Measurements from ENCODE around the gene WWTR1.

- TF ChIP-seq, protein P1, sequence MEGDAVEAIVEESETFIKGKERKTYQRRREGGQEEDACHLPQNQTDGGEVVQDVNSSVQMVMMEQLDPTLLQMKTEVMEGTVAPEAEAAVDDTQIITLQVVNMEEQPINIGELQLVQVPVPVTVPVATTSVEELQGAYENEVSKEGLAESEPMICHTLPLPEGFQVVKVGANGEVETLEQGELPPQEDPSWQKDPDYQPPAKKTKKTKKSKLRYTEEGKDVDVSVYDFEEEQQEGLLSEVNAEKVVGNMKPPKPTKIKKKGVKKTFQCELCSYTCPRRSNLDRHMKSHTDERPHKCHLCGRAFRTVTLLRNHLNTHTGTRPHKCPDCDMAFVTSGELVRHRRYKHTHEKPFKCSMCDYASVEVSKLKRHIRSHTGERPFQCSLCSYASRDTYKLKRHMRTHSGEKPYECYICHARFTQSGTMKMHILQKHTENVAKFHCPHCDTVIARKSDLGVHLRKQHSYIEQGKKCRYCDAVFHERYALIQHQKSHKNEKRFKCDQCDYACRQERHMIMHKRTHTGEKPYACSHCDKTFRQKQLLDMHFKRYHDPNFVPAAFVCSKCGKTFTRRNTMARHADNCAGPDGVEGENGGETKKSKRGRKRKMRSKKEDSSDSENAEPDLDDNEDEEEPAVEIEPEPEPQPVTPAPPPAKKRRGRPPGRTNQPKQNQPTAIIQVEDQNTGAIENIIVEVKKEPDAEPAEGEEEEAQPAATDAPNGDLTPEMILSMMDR (conservative IDR thresholded peaks at IDR 0.05; ENCODE audit: low read depth, low read length) = no peak
- TF ChIP-seq FOS (IDR thresholded peaks at IDR 0.05; ENCODE audit: low read depth, low read length) (no peak), RCOR1 (IDR thresholded peaks at IDR 0.05; ENCODE audit: insufficient replicate concordance, low read length) (no peak), CEBPB (IDR thresholded peaks at IDR 0.05; ENCODE audit: low read depth, low read length) (no peak), RAD21 (IDR thresholded peaks at IDR 0.05; ENCODE audit: low read length) (no peak), MAZ (IDR thresholded peaks at IDR 0.05; ENCODE audit: borderline replicate concordance, low read depth, low read length) (no peak), POLR2A (IDR thresholded peaks at IDR 0.05; ENCODE audit: low read depth, low read length) (no peak)
- TF ChIP-seq, protein P2, sequence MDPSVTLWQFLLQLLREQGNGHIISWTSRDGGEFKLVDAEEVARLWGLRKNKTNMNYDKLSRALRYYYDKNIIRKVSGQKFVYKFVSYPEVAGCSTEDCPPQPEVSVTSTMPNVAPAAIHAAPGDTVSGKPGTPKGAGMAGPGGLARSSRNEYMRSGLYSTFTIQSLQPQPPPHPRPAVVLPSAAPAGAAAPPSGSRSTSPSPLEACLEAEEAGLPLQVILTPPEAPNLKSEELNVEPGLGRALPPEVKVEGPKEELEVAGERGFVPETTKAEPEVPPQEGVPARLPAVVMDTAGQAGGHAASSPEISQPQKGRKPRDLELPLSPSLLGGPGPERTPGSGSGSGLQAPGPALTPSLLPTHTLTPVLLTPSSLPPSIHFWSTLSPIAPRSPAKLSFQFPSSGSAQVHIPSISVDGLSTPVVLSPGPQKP (IDR thresholded peaks at IDR 0.05; ENCODE audit: borderline replicate concordance, low read depth, low read length) = no peak
Observed at GRCh38 chr3:149502438-149502837, 155.4 kb downstream of the WWTR1 start.

All from IMR-90 (cell line).